NCI-H2081 treated with DMSO at 0.1 percent for 48 hours (cell line): ENCODE results near the gene FAM111A.

ENCODE experiments used
- DNase-seq: peaks from one replicate; lab custom pipeline; 2025; lab: John Stamatoyannopoulos, UW

FAM111A gene

GRCh38 chr11:59180168-59180776 is 37.6 kb downstream of the FAM111A start:
- no peak for DNase-seq

GRCh38 chr11:59180907-59181306 is 38.3 kb downstream of the FAM111A start:
- no peak for DNase-seq

- no peak for DNase-seq
Observed at GRCh38 chr11:59181746-59182456, 39.2 kb downstream of the FAM111A start.

- DNase-seq: no peak
Observed at GRCh38 chr11:59182457-59183151, 39.9 kb downstream of the FAM111A start.

DNA sequence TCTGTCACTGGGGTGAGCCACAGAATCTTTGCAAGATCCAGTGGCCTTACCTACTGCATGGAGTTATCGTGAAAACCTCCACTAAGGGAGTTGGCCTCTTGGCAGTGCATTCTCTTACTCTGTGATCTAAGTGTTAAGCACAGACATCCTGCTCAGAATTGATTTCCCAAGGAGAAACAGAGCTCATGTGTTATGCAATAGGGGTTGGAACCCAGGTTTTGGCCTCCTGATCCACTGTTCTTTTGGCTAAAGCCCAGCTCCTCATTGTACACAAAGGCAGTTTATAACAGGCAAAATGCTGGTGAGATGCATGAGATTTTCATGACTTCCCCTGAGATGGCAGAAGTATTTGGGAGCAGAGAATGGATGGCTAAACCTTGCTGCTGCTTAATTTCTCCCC is 41.1 kb downstream of the FAM111A start:
- no peak for DNase-seq

- no peak for DNase-seq
Observed at GRCh38 chr11:59184691-59185339, 42.2 kb downstream of the FAM111A start.

GRCh38 chr11:59185386-59185945 is 42.8 kb downstream of the FAM111A start:
- DNase-seq: no peak

DNA sequence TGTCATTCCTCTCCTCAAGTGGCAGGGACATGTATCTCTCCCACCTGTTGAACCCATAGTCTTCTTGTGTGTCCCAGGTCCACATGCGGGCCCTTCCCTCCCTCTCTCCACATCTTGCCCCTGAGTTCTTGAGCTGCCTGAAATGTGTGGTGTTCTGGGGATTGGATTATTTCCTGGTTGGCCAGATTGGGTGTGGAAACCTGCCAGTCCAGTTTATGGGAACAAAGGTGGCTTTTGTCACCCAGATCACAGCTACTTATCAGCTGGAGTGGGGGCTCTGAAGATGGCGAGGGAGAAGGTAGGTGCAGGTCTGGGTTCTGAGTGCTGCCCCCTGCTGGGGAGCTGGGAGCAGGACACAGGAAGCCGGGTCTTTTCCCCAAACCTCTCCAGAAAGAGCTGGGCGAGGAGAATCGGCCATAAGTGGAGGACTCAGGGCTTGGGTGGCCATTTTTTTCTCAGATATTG is 43.5 kb downstream of the FAM111A start:
- no peak for DNase-seq

GRCh38 chr11:59187035-59187434 is 44.4 kb downstream of the FAM111A start:
- DNase-seq: no peak

- DNase-seq: no peak
Observed at GRCh38 chr11:59187587-59187986, 44.9 kb downstream of the FAM111A start.

DNA sequence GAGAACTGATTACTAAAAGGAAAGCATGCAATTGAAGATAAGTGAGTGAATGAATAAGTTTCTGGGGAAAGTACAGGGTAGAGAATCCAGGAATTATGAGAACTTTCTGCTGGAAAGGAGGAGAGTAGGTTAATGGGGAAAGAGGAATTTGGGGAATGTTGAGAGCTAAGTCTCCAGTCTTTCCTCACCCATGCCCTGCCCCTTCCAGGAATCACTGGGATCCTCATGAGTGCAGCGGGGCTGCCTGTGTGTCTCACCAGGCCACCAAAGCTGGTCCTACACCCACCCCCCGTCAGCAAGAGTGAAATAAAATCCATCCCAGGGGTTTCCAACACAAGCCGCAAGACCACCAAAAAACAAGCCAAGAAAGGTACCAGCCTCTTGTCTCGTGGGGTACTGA is 46.3 kb downstream of the FAM111A start:
- no peak for DNase-seq

GRCh38 chr11:59189986-59190385 is 47.3 kb downstream of the FAM111A start:
- no peak for DNase-seq

DNA sequence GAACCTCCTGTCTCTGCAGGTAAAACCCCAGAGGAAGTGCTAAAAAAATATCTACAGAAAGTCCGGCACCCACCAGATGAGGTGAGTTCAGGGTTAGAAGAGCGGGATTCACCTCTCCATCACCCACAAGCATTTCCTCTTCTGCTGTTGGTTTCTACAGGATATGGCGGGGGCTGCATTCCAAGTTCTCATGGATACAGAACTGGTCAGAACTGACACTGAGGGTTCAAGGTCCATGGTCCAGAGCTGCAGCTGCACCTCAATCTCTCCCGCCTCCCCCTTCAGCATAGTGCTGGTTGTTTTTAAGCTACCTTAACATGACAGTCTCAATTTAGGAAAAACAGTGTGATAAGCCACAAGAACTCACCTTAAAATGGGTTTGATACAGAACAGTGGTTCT is 48.4 kb downstream of the FAM111A start:
- no peak for DNase-seq

GRCh38 chr11:59191890-59192289 is 49.2 kb downstream of the FAM111A start:
- DNase-seq: no peak

- no peak for DNase-seq
Observed at GRCh38 chr11:59192446-59193020, 49.9 kb downstream of the FAM111A start.

GRCh38 chr11:59193587-59194130 is 51.0 kb downstream of the FAM111A start:
- DNase-seq: no peak

DNA sequence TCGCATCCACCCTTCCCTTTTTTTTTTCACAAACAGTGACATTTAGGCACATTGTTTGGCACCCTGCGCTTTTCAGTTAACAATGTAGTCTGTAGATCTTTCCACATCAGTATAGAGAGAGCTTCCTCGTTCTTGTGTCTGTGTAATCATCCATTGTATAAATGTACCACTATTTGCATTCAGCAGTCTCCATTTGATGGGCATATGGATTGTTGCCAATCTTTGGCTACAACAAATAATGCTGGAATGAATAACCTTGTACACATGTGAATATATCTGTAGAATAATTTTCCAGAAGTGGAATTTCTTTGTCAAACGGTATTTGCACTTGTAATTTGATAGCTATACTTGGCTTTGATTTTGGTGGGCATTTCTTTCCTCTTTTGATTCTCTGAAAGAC is 52.9 kb downstream of the FAM111A start:
- no peak for DNase-seq

DNA sequence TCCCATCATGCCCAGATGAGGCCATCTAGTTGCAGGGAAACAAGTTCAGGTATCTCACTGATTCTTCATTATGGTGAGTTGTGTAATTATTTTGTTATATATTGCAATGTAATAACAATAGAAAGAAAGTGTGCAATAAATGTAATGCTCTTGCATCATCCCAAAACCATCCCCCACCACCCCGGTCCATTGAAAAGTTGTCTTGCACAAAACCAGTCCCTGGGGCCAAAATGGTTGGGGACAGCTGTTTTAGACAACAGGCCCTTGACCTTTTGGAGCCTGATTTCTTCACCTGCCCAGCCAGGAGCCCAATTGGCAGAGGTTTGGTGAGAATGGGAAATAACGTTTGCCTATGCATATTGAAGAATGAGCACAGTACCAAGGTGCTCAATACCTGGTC is 54.1 kb downstream of the FAM111A start:
- DNase-seq: no peak

GRCh38 chr11:59197991-59198390 is 55.3 kb downstream of the FAM111A start:
- no peak for DNase-seq

DNA sequence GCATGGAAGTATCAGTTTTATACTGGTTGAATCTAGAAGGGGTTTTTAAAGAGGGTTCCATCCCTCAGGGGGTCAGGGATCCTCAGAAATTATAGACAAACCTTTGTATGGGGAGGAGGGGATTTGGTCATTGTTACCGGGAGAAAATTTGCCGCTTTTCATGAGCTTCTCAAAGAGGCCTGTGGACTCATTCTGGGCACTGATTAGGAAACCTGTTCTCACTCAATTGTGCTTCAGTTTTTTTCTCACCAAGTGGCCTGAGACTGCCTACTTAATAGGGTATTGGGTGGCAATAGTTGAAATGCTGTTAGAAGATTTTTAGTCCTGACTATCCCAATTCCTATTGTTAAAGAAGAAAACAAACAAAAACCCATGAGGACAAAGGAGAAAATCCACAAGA is 56.1 kb downstream of the FAM111A start:
- no peak for DNase-seq

DNA sequence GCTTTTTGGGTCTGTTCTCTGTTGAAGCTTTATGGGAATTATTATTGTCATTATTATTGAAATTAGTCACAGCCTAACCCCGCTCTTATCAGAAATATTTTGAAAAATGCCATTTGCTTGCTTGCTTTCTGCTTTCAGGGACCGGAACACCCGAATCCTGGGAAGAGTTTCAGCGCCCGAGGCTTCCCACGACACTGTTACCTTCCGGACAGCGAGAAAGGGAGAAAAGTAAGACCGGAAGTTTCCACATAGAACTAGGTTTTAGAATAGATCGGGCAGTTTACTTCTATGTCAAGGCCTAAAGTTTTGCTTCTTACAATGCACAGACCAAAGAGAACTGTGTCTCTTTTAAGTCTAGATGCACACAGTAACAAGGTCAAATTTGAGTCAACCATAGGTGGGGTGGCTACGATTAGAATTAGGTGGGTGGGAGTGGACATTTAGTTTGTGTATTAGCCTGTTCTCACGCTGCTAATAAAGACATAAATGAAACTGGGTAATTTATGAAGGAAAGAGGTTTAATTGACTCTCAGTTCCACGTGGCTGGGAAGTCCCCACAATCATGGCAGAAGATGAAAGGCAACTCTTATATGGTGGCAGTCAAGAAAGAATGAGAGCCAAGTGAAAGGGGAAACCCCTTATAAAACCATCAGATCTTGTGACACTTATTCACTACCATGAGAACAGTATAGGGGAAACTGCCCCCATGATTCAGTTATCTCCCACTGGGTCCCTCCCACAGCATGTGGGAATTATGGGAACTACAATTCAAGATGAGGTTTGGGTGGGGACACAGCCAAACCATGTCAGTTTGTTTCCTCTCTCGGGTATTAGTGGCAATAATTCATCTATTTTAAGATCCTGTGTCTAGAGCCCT is 57.1 kb downstream of the FAM111A start:
- DNase-seq: no peak
